ENCODE measurements around the gene FSTL4.

DNA sequence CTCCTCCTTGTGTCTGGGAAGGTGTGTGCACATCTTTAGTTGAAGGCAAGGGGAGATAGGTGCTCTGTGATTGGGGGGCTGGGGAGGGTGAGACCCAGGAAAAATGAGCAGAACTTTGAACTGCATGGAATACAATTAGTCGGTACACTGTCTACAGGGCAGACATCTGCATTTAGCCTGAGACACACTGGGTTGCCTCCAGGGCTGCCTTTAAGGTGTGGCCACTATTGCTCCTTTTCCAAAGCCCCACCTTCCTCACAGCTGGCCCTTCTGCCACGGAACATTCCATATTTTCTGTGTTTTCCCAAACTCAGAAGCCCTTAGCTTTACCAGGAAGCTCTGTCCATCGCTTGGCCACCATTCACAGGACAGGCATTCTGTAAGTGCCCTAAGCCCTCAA is 312.6 kb downstream of the FSTL4 start:
- TF ChIP-seq POLR2A (IDR thresholded peaks at IDR 0.05) = no peak
- TF ChIP-seq, protein P1, sequence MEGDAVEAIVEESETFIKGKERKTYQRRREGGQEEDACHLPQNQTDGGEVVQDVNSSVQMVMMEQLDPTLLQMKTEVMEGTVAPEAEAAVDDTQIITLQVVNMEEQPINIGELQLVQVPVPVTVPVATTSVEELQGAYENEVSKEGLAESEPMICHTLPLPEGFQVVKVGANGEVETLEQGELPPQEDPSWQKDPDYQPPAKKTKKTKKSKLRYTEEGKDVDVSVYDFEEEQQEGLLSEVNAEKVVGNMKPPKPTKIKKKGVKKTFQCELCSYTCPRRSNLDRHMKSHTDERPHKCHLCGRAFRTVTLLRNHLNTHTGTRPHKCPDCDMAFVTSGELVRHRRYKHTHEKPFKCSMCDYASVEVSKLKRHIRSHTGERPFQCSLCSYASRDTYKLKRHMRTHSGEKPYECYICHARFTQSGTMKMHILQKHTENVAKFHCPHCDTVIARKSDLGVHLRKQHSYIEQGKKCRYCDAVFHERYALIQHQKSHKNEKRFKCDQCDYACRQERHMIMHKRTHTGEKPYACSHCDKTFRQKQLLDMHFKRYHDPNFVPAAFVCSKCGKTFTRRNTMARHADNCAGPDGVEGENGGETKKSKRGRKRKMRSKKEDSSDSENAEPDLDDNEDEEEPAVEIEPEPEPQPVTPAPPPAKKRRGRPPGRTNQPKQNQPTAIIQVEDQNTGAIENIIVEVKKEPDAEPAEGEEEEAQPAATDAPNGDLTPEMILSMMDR (IDR thresholded peaks at IDR 0.05) = no peak

All from lower leg skin (tissue), 3 donors.